HG03457 (cell line): Measurements from ENCODE around the gene JAZF1.

ENCODE experiments used
- ATAC-seq: cut with Tn5 transposase; IDR thresholded peaks from one replicate; pipeline ENCODE4 v1.9.1; 2021; ENCODE audit warnings: moderate number of reproducible peaks; ENCODE audit not compliant: unreplicated experiment

JAZF1 gene

DNA sequence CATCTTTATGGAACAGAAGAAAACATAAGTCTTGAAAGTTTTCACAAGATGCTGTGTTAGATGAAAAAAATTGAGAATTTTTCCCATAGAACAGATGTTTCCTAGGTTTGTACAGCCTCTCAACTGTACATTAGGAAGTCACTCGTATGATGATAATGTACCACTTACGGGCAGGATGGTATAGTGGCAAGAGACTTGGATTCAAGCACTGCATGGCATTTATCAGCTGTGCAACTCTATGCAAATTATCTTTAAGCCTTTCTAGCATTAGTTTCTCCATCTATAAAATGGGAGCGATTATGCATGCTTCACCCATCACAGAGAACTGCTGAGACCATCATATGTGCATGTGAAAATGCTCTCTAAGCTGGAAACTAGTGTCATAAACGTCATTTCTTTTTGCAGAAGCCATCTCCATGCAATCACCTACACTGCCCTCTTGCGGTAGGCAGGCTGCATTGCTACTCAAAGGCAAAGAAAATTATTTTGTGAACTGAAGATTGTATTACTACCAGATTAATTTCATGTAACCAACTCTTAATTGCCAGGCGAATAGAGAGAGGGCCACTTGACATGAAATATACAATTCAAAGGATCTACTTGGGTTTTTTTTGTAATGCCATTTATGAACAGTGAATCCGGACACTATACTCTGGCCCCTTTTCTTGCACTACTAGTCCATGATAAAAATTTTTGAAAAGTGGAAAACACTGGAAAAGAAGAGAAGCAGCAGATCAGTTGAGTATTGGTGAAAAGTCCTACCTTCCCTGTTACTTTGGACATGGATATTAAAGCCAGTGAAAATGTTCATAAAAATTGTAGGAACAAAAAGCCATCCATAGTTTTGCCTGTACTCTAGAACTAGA is 102.3 kb downstream of the JAZF1 start:
- no peak for ATAC-seq

DNA sequence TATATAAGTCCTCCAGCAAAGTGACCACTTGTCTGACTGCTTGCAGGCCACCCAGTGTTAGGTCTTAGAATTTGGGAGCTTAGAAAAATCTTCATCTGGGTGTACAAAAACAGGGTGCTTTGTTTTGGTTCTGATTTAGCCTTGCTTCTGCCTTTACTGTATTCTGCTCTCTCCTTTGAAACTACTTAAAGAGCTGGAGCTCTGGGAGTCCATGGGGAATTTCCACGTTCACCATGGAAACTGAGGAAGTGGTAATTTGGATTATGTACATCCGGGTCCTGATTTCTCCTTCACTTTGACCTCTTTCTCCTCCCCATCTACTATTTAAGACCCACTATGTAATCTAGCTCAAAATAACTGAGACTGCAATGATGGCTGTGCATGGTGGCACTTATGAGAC is 103.0 kb downstream of the JAZF1 start:
- ATAC-seq: no peak

DNA sequence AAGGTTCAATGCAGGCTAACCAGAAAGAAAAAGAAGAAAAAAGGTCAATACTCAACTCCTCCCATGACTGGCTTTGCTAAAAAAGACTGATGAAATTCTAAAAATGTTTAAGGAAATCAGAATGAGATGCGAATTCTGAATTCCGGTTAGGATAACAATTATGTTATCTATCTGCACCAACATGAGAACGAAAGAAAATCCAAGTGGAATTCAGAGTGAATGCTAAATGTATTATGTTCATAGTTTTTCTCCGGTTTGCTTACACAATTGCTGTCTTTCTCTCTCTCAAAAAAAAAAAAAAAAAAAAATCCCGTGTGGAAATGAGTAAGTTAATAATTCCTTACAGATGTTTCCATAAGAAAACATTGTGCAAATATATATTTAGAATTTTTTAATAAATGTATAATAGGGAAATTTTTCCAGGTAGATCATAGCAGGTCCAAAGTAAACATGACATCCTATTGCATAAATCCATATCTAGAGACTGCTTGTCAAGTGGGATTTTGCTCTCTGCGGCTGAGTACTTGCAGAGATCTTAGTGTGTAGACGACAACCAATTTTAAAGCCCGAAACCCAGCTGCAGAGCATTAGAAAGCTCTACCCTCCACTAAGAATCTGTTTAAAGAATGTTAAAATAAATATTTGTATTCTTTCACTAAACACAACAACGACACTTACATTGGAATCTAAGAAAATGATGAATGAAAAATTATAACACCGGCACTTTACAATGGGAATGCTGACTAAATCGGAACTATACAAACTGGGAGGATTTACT is 104.0 kb downstream of the JAZF1 start:
- no peak for ATAC-seq

DNA sequence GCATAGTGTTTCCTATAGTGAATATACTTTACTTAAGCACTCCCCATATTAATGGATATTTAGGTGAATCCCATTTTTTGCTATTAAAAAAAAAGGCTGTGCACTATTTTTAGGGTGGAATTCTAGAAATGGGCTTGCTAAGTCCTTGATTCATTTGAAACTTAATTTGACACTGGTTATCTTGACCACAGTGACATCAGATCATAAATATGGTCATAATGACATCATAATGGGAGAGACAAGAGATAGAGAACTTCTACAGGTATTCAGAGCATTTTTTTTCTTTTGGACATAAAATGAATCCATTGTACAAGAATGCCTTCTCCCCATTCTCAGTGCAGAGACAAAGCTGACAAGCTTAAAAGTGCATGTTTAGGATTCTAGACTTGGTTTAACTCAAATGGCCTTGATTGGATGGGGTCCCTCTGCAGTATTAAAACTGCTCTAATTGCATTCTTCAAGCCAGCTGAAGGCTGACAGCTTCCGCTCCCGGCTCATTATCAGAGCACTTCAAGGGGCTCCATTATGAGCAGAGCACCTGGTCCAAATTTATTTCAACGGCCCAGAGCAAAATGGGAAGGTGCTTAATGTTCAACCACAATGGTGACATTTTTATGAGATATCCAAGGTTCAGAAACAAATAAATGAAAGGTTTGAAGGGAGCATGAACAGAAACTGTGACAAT is 104.8 kb downstream of the JAZF1 start:
- no peak for ATAC-seq

DNA sequence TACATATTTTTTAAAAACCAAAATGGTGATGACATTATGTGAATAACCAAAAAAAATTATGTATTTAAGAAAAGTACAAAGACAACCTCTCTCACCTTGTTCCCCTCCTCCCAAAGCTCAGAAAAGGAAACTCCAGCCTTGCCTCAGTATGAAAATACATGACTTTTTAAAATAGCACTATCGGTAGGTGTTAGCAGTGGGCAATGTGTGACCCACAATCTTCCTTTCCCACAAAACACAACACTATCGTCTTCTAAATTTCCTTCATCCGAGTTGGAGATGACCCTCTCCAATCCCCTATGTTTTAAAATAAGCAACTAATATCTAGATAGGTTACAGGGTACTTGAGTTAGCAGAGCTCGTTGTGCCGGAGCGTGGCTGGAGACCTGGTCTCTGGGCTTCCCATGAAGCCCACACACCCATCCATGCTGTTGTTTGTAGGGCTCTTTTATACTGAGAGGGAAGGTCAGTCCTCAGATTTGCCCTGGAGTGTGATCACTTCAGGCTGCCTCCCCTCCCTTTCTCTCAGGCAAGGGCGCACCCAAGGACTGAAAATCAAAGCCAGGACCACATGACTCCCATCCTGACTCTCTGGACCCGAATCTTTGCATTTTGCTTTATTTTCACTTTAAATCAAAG is 107.6 kb downstream of the JAZF1 start:
- ATAC-seq: no peak

DNA sequence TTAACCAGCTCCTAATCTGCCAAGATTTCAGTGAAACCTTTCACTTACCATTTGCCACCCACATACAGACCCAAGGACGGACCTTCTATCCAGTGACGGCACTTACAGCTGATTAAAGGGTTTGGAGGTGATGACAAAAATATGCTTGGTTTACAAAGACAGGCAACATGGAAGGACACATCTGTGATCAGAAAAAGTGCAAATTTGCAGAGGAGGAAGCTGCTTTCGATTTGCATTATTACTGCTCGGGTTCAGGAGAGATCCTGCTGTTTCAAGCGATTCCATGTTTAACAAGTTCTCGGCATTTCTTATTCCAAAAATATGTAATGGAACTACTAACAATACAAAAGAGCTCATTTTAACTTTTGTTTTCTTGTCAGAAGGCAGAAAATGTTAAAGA is 109.0 kb downstream of the JAZF1 start:
- ATAC-seq: no peak

DNA sequence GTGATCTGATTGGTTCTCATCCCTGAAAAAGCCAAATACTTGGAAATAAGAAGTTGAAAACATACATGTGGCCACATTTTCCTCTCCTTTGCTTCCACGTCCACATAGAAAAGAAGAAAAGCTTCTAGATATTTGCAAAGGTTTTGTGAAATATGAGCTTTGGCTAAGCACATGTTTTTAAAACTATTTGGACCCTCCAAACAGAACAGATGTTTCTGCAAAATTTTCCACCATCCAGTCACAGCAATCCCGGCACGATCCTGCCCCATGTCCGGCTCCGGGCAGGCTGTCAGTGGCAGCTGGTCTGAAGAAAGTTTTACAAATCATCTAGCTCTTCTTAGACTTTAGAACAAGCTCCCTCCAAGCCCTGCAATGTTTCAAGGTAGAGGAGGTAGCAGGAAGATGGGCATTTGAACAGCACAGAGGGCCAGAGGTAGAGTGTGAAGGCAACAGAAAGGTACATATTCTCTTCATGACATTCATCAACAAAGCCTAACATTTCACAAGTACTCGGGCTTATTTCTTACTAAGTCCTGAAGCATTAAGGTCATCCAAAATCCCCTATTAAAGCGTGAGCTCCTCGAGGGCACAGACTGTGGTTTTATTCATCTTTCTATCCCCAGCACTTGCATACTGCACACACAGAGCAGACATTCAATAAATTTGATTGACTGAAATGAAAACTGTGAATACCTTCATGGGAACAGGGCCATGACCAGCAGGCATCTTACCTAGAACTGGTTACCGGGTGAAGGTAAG is 110.1 kb downstream of the JAZF1 start:
- no peak for ATAC-seq

DNA sequence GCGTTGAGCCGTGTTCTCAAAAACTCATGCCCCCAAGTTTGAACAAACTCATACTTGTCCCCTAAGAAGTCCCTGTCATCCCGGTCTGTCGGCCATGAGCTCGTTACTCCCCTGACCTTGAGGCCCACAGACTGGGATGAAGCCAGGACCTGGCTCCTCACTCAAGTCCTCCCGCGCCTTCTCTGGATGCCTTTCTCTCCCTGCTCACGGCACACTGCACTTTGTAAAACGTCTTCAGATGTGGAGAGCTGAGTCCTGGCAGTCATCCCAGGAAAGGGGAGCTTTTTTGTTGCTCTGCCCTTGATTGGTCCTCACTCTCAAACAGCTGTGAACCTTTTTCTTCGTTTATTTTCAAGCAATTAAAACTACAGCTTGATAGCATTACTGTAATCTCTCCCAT is 110.8 kb downstream of the JAZF1 start:
- ATAC-seq: no peak

DNA sequence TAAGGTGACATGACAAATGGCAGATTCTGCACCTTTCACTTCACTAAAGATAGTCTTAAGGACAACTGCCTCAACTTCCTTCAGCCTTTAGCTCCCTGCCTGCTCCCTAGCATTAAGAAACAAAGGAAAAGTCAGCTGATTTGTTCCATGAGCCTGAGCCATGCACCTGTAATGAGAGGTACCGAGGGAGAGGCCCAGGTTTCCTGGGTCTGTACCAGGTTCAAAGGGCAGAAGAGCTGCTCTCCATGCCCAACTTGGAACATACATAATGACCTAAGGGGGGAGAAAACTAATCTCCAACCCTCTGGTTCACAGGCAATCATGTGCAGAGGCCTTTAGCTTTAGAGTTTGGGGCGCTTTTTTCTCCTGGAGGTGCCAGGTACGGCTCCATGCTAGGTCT is 111.2 kb downstream of the JAZF1 start:
- no peak for ATAC-seq

DNA sequence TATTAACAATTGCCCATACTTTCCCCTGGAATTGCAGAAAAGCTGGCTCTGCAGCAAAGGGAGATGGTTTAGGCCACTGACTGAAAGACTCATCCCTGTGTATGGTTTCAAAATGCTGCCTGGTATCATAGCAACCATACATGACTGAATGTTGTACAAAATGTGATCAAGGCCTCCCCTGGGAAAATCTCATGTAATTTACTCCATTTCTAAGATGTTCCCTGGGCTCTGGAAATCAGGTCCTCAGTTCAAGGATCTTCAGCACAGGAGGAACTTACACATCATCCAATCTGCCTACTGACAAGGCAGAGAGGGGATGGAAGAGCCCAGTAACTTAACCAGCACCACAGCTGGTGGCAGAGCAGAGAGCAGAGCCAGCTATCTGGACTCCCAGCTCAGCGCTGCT is 111.8 kb downstream of the JAZF1 start:
- ATAC-seq: no peak

DNA sequence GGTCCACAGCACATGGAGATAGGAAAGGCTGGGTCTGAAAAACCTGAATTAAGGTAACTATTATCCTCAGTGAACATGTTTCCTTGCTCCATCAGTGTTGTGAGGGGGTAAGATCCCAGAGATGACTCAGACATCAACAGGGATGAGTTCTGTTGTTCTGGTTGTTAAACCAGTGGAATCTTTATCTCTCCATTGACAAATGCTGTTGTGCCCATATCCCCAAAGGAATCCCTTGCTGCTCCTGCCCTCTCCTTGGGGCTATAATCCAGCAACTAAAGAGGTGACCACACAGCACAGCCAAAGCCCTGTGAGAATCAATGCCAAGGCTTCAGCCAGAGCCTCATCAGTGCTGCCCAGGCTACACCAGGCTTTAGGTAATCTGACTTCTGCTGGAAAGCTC is 113.4 kb downstream of the JAZF1 start:
- no peak for ATAC-seq

DNA sequence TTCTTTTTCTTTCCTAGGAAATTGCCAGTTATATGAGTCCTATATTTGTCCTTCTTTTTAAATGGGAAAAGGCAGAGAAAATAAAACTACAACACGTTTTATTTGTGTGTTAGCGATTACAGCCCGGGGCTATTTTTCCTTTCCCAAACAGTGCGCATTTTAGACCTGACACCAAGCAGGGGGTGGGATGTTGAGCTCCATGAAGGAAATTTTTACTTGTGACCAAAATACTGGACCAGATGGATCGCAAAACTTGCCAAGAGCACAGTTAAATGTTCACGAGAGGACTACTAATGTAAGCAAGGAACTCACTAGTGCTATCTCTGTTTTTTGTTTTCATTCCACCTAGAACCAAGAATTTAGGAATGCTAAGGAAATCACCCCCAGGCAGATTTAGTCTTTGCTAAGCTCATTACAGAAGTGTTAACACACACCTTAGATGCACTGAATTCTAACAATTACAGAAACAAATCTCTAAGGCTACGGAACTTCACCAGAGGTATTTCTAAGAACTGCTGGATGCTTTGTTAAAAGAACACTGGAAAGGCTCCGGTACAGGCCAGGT is 114.8 kb downstream of the JAZF1 start:
- no peak for ATAC-seq

DNA sequence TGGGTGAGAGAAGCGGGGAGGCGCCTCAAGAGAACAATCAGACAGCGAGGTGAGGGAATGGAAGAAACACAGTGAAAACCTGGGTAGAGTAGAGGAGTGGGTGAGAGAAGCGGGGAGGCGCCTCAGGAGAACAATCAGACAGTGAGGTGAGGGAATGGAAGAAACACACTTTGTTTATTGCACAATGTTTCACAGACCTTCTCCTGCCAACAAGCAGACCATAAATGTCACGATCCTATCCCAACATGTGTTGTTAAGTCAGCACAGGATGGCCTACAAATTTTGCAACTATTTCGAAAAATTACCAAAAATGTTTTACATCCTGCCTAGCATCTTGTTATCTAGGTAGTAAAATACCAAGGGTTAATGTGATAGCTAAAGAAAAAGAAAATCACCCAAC is 115.3 kb downstream of the JAZF1 start:
- no peak for ATAC-seq

DNA sequence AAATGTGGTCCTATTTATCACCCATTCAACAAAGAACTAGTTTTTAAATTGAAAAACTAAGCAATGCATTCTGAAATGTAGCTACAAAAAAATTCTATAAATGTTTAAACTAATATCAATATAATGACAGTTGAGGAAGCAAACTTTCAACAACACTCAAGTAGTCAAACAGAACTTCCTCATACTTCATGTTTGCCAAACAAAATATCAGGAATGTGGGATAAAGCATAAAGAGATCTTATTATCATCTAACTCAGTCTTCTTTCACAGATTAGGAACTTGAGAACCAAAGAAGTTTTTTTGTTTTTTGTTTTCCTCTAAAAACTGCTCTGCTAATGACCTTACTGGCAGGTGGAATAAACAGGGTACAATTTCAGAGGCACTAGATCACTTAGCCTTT is 116.2 kb downstream of the JAZF1 start:
- ATAC-seq: no peak

DNA sequence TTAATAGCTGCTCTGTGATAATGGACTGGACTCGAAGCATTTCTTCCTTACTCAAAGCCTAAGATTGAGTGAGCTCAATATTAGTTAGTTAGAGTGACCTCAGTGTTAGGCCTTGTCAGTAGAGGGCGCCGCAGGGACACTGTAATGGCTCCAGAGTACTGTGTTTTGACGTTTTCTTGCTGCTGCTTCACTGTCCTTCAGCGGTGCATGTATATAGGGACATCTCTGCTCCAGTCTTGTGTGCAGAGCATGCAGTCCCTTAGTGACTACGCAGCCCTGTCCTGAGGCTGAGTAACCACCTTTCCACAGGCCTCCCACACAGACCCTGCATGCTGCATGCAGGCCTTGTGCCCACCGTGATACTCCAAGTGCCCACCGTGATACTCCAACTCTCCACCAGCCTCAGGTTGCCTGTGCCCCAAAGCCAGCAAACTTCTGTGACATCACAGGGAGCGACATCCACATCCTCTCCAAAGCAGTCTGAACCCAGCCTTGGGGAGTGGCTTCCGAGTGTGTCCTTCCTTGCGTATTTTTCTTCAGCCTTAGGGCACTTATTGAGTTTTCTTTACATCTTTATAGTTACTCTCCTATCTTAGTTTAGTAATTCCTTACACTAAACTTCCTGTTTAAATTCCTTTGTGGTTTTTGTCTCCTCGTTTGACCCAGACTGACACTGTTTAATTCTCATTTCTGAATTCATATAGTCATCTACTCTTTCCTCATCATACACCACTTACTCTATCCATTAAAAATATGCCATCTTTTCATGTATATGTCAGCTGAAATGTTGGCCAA is 118.2 kb downstream of the JAZF1 start:
- no peak for ATAC-seq

DNA sequence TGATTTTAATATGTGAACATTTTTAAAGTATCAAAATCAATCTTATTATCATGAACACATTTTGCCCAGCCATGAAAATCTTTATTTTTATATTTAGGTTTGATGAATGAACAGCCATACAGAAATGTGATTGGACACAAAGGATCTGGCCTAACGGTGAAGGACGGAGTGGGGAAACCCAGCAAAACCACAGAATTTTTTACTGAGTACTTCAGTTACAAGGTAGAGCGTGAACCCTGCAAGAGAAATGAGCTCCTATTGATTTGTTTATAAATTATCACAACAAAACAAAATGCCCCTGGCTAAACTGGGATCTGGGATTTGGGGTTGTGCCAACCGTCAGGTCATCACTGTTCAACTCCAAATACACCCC is 118.8 kb downstream of the JAZF1 start:
- ATAC-seq: no peak

DNA sequence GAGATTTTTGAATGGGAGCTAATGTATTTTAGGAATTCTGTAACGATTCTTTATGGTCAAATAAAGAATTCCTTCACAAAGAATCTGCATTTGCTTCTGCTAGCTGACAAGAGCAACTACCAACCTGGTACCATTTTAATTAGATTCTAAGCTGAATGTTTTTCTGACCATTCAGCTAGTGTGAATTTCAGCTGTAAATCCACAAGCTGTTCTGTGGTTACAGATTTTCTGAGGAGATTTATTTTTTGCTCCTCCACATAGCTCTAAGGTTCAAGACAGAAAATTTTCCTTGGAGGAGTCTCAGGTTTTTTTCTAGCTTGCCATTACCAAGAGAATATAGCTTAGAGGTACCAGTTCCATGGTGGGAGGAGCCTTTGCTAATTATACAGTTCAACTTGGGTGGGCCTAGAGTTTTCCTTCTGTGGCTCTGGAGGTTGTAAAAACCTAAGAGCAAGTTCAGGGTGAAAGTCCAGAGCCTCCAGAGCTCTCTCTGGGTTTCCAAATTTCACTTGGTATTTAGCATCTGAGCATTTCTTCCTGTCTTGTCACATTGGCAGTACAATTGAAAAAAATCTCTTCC is 120.1 kb downstream of the JAZF1 start:
- ATAC-seq: no peak

DNA sequence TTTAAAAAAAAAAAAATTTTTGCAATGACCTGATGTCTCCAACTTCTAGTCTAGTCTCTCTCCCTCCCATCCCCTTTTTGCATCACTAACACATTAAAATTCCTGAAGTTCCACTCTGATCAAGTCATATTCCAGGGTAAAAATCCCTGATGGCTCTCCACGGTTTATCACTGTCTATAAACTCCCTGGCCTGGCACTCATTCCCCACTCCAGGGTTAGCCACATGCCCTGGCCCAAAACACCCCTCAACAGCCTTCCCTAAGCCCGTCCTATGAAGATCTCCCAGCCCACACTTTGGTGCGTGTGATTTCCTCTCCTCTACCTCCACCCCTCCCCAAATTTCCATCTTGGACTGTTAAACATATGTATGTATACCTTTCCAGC is 125.4 kb downstream of the JAZF1 start:
- ATAC-seq: no peak

DNA sequence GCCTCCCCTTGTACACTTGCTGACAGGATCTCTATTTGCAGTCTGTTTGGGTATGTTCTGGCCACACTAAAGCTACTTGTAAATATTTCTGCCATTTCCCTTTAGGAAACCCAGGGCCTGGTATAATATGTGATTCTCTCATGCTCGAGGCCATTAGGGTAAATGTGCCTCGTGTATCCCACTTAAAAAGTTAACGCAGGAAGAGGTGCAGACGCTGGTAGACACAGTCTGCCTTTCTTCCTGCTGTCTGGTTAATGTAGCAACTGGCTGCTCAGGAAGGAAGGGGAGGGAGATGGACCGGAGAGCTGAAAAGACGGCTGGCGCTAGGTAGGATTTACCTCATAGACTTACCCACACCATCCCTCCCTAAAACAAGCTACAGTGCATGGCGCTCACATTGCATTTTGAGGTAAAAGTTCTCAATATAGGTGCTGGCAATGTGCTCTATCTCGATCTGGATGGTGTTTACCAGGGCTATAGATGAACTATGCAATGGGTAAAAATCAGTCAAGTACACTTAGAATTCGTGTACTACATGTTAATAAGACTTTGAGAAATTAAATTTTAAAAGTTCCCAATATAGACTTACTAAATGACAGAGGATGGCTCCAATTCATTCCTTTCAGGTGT is 125.9 kb downstream of the JAZF1 start:
- no peak for ATAC-seq
